GM18526 (cell line): ENCODE data around the gene FOXD1.

Experiments used
- POLR2A ChIP-seq: IDR thresholded peaks from 3 replicates; pipeline ENCODE4 v1.6.1; 2011; ENCODE audit not compliant: insufficient read length; ENCODE audit errors: extremely low read depth

Gene FOXD1

DNA sequence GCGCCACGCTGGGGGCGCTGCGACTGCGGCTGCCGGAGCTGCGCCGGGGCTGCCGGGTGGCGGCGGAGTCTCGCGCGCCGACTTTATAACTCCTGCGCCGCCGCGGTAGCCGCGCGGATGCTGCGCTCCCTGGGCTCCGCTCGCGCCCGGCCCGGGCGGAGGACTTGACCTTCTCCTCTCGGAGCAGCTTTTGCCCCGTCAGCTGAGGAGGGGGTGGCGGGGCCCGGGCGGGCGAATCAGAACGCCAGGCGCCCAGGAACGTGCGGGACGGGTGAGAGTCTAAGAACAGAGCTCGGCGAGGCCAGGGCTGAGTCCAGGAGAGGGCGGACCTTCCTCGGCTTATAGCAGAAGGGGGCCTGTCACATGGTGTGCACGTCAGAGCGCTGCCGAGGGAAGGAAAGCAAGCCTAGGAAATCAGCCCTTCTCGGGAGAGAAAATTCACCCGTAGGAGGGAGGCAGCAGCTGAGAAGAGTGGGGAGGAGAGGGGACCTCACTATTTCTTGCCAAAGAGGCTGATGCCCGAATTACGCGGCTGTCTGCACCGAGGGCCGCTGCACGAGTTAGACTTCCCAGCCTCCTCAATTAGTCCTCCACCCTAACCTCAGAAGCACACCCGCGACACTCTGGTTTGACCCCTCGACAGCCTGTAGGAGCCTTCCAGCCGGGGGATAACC lies at the start of gene FOXD1:
FOXD1 (minus strand) TSS at position 315 of the 674 bp plus-strand sequence. CDS start 415 bp downstream, outside the sequence.
- no peak for TF ChIP-seq POLR2A

DNA sequence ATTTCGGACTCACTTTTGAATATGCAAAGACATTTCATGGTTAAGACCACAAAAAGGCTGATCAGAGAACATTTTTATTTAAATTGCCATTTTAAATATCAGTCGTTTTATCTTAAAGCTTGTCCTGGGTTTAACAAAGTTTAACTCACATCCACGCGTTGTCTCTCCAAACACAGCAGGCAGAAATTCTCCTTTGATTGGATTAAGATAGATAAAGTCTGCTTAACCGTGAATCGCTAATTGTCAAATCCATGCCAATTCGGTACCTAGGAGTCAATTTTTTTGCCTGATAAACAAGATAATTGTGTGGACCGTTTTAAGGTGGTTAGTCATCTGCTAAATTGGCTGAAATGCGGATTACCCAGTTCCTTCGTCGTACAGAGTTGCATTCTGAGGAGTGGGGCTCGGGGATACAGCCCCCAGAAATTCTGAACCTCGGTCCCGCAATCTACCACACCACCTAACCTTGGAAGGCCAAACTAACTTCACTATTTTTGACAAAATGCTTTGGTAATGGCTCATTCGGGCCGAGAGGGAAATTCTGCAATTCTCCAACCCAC lies 49.0 kb upstream of the FOXD1 start:
- TF ChIP-seq POLR2A, result no peak

DNA sequence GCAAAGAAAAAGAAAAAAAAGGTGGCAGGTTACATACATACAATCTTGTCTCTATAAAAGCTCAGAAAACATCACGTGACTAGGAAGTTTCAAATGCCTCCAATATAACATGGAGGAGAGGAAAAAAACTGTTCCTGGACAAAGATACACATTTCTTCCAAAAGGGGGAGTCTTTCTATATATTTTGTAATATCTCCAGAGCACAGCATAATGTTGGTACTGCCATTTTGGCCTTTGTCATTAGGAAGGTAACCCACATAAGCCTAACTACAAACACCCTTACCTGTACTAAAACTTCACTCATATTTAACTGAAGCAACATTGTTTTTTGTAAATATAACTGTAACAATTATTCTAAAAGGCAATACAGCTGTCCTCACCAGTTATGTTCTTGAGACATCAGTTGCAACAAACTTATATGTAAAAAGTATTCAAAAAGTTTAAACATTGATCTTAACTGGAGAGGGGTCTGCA lies 48.4 kb upstream of the FOXD1 start:
- TF ChIP-seq POLR2A, result no peak

DNA sequence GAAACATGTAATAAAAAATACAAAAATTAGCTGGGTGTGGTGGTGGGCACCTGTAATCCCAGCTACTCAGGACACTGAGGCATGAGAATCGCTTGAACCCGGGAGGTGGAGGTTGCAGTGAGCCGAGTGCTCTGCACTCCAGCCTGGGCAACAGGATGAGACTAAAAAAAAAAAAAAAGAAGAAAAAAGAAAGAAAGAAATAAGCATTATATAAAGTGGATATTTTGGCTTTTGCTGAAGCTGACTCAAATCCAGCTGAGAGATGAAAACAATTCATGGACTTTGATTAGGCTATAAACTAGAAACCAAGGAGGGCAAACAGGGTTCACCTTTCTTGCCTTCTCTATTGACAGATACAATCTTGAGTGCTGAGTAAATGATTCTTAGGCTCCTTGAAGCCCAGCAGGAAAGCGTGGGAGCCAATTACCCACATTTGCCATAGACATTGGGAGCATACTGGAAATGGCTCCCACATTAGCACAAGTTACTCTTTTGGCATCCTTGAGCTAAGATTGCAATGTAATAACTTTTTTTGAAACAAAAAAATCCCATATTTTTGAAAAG lies 47.3 kb upstream of the FOXD1 start:
- no peak for TF ChIP-seq POLR2A

DNA sequence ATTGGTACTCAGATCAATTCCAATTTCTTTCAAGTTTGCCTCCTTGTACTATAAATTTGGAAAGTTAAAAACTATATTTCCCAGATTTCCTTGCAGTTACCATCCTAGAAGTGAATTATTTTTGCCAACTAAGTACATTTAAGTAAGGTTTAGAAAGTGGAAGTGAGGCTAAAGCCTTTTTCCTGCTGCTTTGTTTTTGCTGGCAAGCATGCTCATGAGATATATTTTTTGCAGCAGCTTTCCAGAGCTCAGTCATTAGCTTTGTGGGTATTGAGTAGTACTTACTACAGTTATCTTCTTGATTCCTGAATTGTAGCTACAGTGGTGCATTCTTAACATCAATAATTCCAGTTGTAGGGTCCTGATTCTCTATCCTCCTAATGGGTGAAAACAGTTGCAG lies 46.1 kb upstream of the FOXD1 start:
- no peak for TF ChIP-seq POLR2A

DNA sequence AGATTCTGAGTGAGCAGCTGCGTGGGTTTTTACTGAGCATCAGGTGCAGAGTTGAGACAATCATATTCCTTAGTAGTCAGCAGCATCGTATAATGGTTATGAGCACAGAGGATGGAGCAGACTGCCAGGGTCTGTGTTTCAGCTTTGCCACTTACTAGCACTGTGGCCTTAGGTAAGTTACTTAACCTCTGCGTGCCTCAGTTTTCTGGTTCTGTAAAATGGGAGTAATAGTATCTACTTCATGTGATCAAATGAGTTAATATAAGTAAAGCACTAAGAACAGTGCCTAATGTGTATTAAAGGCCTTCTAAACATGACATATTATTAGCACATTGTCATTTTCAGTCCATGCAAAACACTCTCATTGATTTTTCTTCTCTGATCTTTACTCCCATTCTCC lies 44.8 kb upstream of the FOXD1 start:
- TF ChIP-seq POLR2A, result no peak

DNA sequence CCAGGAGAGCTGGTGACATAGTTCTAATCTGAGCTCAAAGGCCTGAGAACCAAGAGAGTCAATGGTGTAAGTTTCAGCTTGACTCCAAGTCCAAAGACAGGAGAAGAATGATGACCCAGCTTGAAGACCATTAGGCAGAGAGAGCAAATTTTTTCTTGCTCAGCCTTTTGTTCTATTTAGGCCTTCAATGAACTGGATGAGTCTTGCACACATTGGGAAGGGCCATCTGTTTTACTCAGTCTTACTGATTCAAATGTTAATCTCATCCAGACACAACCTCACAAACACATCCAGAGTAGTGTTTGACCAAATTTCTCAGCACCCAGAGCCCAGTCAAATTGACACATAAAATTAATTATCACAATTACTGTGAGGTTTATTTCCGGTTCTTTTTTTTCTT lies 42.6 kb upstream of the FOXD1 start:
- no peak for TF ChIP-seq POLR2A

DNA sequence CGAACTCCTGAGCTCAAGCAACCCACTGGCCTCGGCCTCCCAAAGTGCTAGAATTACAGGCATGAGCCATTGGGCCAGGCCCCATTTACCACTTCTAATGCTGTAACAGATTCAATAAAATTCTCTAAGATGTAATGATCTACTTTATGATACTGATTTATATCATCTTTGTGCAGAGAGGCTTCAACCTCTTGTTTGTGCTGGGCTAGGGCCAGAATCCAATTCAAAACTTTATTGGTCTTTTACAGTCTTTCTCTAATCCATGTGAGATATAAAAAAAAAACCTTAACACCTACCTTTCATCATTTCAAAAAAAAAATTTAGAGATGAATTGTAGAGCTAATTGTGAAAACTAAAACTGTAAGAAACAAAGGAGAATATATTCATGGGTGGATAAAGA lies 41.5 kb upstream of the FOXD1 start:
- no peak for TF ChIP-seq POLR2A

DNA sequence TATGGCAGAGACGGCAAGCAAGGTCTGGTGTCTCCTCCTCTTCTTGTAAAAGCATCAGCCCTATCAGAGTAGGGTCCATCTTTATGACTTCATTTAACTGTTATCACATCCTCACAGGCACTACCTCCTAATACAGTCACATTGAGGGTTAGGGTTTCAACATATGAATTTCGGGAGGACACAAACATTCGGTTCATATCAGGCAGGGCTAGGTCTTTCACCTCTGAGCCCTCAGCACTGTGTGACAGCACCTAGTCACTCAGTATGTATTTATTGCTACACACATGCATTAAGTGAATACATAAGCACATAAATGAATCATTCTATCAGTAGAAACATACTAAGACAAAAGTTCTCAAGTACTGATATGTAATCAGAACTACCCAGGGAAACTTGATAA lies 40.2 kb upstream of the FOXD1 start:
- TF ChIP-seq POLR2A, result no peak

DNA sequence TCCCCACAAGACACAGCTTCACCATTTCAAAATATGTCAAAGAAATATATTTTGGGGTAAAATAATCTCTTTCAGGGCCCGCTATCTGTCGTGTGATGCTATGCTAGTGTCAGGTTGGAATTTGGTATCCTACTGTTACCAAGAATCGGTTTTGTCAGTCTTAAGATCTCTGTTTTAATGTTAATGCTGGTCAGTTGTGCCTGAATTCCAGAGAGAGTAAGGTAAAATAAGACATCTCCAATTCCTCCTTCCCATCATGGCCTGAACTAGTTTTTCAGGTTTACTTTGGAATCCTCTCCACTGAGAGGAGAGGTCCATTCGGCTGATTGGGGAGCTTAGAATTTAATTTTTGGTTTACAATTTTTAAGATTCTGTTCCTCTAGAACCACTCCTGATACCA lies 39.2 kb upstream of the FOXD1 start:
- no peak for TF ChIP-seq POLR2A

DNA sequence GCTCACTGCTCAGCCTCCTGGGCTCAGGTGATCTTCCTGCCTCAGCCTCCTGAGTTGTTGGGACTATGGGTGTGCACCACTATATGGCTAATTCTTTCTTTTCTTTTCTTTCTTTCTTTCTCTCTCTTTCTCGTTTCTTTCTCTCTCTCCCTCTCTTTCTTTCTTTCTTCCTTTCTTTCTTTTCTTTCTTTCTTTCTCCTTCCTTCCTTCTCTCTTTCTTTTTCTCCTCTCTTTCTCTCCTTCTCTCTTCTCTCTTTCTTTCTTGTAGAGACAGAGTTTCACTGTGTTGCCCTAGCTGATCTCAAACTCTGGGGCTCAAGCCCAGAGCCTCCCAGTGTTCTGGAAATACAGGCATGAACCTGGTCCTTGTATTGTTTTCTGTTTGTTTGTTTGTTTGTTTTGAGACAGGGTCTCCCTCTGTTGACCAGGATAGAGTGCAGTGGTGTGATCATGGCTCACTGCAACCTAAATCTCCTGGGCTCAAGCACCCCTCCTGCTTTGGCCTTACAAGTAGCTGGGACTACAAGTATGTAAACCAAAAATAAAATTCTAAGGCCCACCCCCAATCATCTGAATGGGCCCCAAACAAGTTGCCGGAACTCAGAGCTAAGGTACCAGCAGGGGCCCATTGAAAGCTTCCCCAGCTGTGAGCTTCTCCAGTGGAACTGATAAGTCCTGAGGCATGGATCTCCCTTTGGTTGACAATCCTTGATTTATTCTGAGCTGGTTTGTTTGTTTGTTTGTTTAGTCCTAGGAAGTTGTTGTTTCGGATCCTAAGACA lies 37.7 kb upstream of the FOXD1 start:
- TF ChIP-seq POLR2A, result no peak

DNA sequence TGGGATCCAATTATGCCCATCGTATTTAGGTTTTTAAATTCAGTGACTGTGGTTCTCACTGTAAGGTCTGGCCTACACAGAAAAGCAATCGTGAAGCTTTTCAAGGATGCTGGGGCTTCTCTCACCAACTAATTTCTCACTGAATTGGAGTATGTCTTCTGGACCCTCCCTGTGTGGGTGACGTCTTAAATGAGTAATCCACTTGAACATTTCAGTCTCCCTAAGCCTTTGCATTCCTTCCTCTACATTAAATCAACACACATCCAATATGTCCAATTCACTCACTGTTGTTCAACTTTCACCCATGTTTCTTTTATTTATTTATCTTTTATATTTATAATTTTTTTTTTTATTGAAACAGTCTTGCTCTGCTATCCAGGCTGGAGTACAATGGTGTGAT lies 37.1 kb upstream of the FOXD1 start:
- TF ChIP-seq POLR2A, result no peak

DNA sequence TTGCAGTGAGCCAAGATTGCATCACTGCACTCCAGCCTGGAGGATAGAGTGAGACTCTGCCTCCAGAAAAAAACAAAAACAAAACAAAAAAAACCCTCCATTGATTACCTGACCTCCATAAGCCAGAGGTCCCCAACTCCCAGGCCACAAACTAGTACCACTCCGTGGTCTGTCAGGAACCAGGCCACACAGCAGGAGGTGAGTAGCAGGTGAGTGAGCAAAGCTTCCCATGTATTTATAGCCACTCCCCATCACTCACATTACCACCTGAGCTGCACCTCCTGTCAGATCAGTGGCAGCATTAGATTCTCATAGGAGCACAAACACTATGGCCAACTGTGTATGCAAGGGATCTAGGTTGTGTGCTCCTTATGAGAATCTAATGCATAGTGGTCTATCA lies 35.9 kb upstream of the FOXD1 start:
- no peak for TF ChIP-seq POLR2A

DNA sequence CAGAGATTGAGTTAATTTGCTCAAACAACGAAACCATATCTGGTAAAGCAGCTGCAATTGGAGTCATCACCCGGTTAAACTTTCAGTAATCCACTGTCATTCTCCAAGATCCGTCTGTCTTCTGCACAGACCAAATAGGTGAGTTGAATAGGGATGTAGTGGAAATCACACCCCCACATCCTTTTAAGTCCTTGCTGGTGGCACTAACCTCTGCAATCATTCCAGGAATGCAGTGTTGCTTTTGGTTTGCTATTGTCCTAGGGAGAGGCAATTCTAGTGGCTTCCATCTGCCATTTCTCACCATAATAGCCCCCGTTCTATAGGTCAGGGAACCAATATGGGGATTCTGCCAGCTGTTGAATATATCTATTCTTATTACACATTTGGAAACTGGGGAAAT lies 35.1 kb upstream of the FOXD1 start:
- no peak for TF ChIP-seq POLR2A

DNA sequence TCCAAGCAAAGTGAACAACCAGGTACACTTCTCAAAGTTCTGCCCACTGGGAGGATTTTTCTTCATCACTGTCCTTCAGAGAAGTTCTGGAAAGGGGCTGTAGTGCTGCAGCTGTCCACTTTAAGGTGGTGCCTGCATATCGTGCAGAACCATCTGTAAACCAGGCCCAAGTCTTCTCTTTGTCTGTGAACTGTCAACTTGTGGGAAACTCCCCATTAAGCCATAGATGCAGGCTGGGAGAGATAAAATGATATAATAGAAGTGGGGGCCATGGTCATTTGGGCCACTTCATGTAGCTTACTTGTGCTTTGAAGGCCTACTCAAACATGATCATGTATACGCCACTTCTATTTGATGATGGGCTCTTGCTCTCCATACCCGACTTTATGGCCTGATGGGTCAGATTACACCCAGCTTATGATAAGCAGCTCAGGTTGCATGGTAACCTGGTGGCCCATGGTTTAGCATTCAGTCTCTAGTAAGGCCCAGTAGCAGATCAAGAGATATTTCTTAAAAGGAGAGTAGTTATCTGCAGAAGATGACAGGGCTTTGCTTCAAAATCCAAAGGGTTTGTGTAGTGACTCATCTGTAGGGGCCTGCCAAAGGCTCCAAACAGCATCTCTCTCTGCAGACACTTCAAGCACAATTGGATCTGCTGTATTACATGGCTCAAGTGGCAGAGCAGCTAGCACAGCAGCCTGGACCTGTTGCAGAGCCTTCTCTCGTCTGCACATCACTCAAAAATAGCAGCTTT lies 34.0 kb upstream of the FOXD1 start:
- TF ChIP-seq POLR2A, result no peak
